LNCAP (cell line): Measurements from ENCODE around the gene CTNNBL1.

Experiments
- CTCF ChIP-seq: fragments of 450-650 bp; IDR thresholded peaks from 2 replicates; pipeline ENCODE4 v1.5.1; 2017; ENCODE audit warnings: mild to moderate bottlenecking

CTNNBL1 gene

GRCh38 chr20:37757550-37757949 lies 63.7 kb downstream of the CTNNBL1 start:
- no peak for TF ChIP-seq CTCF

- TF ChIP-seq CTCF = no peak
Observed at GRCh38 chr20:37758332-37758731, 64.5 kb downstream of the CTNNBL1 start.

GRCh38 chr20:37759052-37759553 lies 65.3 kb downstream of the CTNNBL1 start:
- no peak for TF ChIP-seq CTCF

GRCh38 chr20:37759761-37760209 lies 66.0 kb downstream of the CTNNBL1 start:
- no peak for TF ChIP-seq CTCF

GRCh38 chr20:37760322-37760721 lies 66.5 kb downstream of the CTNNBL1 start:
- no peak for TF ChIP-seq CTCF

GRCh38 chr20:37762716-37763485 lies 69.1 kb downstream of the CTNNBL1 start:
- TF ChIP-seq CTCF = no peak

- no peak for TF ChIP-seq CTCF
Observed at GRCh38 chr20:37764333-37764935, 70.6 kb downstream of the CTNNBL1 start.
